HG03045 (cell line): Measurements from ENCODE around the gene DIPK1A.

Experiments
- ATAC-seq: cut with Tn5 transposase; IDR thresholded peaks from one replicate; pipeline ENCODE4 v1.9.1; 2021; ENCODE audit warnings: mild to moderate bottlenecking, moderate library complexity; ENCODE audit not compliant: unreplicated experiment

Gene DIPK1A

DNA sequence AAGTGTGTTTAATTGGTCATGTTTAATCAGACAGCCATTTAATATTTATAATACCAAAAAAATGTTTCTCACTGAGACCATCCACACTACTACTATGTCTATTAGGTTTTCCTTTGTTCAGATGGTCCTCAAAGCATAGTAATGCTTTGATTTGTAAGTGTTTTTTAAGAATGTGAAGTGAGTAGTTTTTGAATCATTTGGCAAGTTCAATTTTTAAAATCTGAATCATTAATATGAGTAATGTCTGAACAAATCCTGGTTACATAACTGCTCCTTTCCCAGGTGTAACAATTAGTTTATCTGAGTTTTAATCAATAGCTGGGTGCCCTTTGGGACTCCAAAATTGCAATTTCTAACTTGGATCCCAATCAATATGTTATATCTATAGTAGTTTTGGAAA, 152.9 kb downstream of the DIPK1A start:
- no peak for ATAC-seq

- no peak for ATAC-seq
Observed at GRCh38 chr1:92805216-92805615, 156.0 kb downstream of the DIPK1A start.

GRCh38 chr1:92804721-92805201, 156.5 kb downstream of the DIPK1A start:
- no peak for ATAC-seq

DNA sequence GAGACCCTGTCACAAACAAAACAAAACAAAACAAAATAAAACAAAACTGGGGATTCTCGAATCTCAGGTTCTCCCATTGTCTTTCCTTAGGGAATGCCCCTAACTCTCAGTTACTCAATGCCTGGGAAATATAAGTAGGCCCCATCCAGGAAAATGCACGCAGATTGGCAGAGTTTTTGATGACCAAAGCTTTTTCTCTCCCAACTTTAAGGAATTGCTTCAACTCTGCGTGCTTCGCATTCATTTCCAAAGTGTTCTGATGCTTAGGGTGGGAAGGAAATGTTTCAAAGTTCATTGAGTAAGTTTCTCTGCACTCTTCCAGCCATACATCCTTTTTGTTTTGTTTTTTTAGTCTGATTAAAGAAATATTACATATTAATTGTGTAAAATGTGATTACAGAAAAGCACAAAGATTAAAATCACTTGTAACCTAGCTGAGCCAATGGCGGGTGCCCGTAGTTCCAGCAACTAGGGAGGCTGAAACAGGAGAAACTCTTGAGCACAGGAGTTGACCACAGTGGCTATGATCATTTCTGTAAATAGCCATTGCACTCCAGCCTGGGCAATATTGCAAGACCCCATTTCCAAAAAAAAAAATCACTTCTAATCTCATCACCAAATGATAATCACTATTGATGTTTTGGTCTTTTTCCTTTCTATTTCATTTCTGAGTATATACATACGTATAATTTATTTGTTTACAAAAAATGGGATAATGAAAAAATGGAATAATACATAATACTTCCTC, 157.9 kb downstream of the DIPK1A start:
- no peak for ATAC-seq

GRCh38 chr1:92797961-92798360, 163.3 kb downstream of the DIPK1A start:
- no peak for ATAC-seq

- ATAC-seq = no peak
Observed at GRCh38 chr1:92797297-92797696, 164.0 kb downstream of the DIPK1A start.

DNA sequence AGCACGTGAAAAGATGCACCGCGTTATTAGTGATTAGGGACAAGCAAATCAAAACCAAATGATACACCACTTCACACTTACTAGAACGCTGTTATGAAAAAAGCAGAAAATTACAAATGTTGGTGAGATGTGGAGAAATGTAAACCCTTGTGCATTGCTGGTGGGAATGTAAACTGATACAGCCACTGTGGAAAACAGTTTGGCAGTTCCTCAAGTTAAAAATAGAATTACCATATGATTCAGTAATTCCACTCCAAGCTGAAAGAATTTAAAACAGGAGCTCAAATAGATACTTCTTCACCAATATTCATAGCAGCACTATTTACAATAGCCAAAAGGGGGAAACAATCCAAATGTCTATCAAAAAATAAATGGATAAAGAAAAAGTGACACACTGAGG, 166.1 kb downstream of the DIPK1A start:
- ATAC-seq = no peak

DNA sequence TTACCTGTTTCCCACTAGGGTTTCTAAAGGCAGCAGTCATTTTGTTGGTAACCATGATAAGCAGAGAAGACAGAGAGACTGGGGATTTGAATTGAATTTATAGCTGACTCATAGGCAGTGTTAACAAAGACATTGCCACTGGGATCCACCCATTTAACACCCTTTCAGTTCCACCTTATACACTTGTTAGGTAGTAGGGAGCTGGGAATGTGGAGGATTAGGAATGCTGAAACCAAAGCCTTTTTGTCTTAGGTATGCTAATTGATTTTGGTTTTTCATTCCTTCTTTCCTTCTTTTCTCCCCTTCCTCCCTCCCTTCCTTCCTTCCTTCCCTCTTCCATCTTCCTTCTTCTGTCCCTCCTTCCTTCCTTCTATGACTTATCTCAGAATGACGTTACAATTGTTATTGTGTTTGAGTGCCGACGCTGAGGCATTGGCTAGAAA, 168.9 kb downstream of the DIPK1A start:
- no peak for ATAC-seq
